PC-3 (cell line): ENCODE data around the gene FOXL2NB. TPM values are rescaled to one million over a fixed set of nuclear protein-coding genes. Genes with fewer than 3 reads are reported as not detected.
A peak's percentile ranks its signal among the peaks of the same experiment; 100 is the strongest.

Source experiments
- ATAC-seq: fragments of 200-7000 bp; cut with Tn5 transposase; 2 replicates; pipeline ENCODE4 v1.9.1; 2020; ENCODE audit warnings: mild to moderate bottlenecking, moderate library complexity
- BruUV-seq: library from RNA; stranded (reverse); fragments of 400-500 nt; replicated peaks from 2 replicates; lab custom pipeline; 2021; lab: Mats Ljungman, UMichigan
- CTCF ChIA-PET: fragments of 300-600 bp; sonication (Branson Sonifier 250); formaldehyde crosslinking; loops from one replicate; lab custom pipeline; 2022; ENCODE audit warnings: antibody characterized with exemption; lab: Charles Lee
- POLR2A ChIA-PET: fragments of 300-600 bp; sonication (Branson Sonifier 250); formaldehyde crosslinking; loops from one replicate; lab custom pipeline; 2022; ENCODE audit warnings: antibody characterized with exemption; ENCODE audit not compliant: unreplicated experiment; lab: Charles Lee
- DNase-seq: peaks from one replicate; pipeline ENCODE4 v3.0.0-alpha.2; 2015
- H2AFZ ChIP-seq: fragments of 300-600 bp; sonication (generic); 2 replicates; pipeline ENCODE4 v1.6.0; 2016; ENCODE audit warnings: antibody characterized with exemption, low read length
- H3F3A ChIP-seq: fragments of 300-600 bp; sonication (generic); one replicate; pipeline ENCODE4 v1.6.0; 2017; ENCODE audit warnings: antibody characterized with exemption, low read length, control low read depth, mild to moderate bottlenecking; ENCODE audit not compliant: unreplicated experiment
- H3K27ac ChIP-seq: fragments of 300-600 bp; sonication (generic); 2 replicates; pipeline ENCODE4 v1.5.1; 2016; ENCODE audit warnings: mild to moderate bottlenecking, low read length
- H3K27me3 ChIP-seq: fragments of 300-600 bp; sonication (generic); 2 replicates; pipeline ENCODE4 v1.6.1; 2016; ENCODE audit warnings: low read length, mixed read lengths
- H3K36me3 ChIP-seq: fragments of 300-600 bp; sonication (generic); 2 replicates; pipeline ENCODE4 v1.6.1; 2016; ENCODE audit warnings: low read depth, mixed run types, low read length, mixed read lengths
- H3K4me1 ChIP-seq: fragments of 300-600 bp; sonication (generic); 2 replicates; pipeline ENCODE4 v1.5.1; 2016; ENCODE audit warnings: low read length; ENCODE audit not compliant: insufficient read depth
- H3K4me2 ChIP-seq: fragments of 300-600 bp; sonication (generic); 2 replicates; pipeline ENCODE4 v1.6.0; 2016; ENCODE audit warnings: low read length
- H3K4me3 ChIP-seq: fragments of 300-600 bp; sonication (generic); 2 replicates; pipeline ENCODE4 v1.5.1; 2016; ENCODE audit warnings: mild to moderate bottlenecking, low read length, mixed read lengths
- H3K79me2 ChIP-seq: fragments of 300-600 bp; sonication (generic); 2 replicates; pipeline ENCODE4 v1.6.1; 2017; ENCODE audit warnings: low read length, mixed read lengths
- H3K9ac ChIP-seq: fragments of 300-600 bp; sonication (generic); 2 replicates; pipeline ENCODE4 v1.6.0; 2016; ENCODE audit warnings: mild to moderate bottlenecking, low read length
- H3K9me2 ChIP-seq: fragments of 300-600 bp; sonication (generic); replicated peaks from 2 replicates; pipeline ENCODE4 v1.6.1; 2016; ENCODE audit warnings: mixed run types, low read length, mixed read lengths
- H3K9me3 ChIP-seq: fragments of 300-600 bp; sonication (generic); 2 replicates; pipeline ENCODE4 v1.6.1; 2016; ENCODE audit warnings: low read length, mixed read lengths
- H4K20me1 ChIP-seq: fragments of 300-600 bp; sonication (generic); 2 replicates; pipeline ENCODE4 v1.6.1; 2016; ENCODE audit warnings: low read length, mixed read lengths
- CTCF ChIP-seq: fragments of 300-600 bp; sonication (generic); conservative IDR thresholded peaks from 2 replicates; pipeline ENCODE4 v1.5.1; 2017; ENCODE audit warnings: antibody characterized with exemption, low read depth, mild to moderate bottlenecking, low read length
- EZH2 ChIP-seq: fragments of 300-600 bp; sonication (generic); IDR thresholded peaks from one replicate; pipeline ENCODE4 v1.6.1; 2017; ENCODE audit warnings: antibody characterized with exemption, mild to moderate bottlenecking, low read length; ENCODE audit not compliant: unreplicated experiment
- EZH2phosphoT487 ChIP-seq: fragments of 300-600 bp; sonication (generic); IDR thresholded peaks from 2 replicates; pipeline ENCODE4 v1.6.1; 2018; ENCODE audit warnings: mild to moderate bottlenecking, antibody characterized with exemption, low read length, borderline replicate concordance
- intact Hi-C: fragments of 100-400 bp; cut with micrococcal nuclease; formaldehyde crosslinking; loops from 2 replicates; pipeline ENCODE4 v1.9.0; 2023
- total RNA-seq: library from RNA; depleted of rRNA; stranded (reverse); fragments of >200 nt; gene quantifications from 2 replicates; pipeline ENCODE4 v1.2.3, GENCODE V29; 2014

FOXL2NB gene
- total RNA-seq, 1 experiment from 2014 or later, result not detected

DNA sequence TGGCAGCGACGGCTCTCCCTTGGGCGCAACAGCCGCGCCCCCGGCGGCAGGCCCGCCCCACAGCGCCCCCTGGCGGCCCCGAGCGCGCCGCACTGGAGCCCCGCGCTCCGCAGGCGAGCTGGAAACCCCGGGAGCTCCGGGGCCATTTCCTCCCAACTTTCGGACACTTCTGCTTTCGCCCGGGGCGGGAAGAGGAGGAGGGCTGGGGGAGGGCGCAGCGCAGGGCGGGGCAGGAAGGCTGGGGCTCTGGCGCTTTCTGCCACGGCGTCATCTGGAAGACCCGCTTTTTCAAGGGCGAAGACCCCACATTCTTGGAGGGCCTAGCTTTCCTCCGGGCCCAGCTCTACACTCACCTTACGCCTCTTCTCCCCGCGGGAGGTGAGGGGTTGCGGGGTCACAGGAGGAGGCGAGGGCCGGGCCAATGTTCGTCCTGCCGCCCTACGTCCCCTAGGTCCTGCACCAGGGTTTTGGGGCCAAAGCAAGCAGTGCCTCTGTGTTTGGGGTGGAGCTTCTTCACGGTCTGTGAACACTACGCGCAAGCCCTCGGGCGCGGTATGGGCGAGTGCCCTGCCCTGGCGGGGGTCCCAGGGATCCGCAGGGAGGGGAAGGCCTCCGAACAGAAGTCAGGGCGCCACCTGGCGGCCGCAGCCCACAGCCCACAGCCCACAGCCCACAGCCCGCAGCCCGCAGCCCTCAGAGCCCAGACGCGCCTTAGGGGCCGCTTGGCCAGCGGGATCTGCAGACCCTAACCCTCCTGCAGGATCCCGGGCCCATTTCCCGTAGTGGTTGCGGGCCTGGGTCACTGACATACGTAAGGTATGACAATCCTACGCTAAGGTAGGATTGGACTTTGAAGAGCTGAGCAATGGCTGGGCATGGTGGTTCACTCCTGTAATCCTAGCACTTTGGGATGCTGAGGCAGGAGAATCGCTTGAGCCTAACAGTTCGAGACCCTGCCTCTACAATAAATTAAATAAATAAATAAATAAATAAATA lies 31.2 kb upstream of the FOXL2NB start:
- ATAC-seq (peak; percentile 73), DNase-seq (peak; percentile 87)
- H3K27ac ChIP-seq, result peak overlapping the region; percentile 96
- BruUV-seq, result TSS peak; percentile 84
- no peaks in the 10 kb centered on the region for H3K9me2 ChIP-seq
- H3K4me1 ChIP-seq, result peaks cover 28% of the 10 kb centered on the region
- H3K9ac ChIP-seq, result peak overlapping the region; percentile 91
- H3K4me2 ChIP-seq, result peak overlapping the region; percentile 99
- H3K36me3 ChIP-seq, result no peaks in the 10 kb centered on the region; the same call in 1 of the 2 replicates
- no peaks in the 10 kb centered on the region for H3K9me3 ChIP-seq
- no peaks in the 10 kb centered on the region for H4K20me1 ChIP-seq
- ChIA-PET POLR2A (interaction anchor here (0.6 to 1.0 kb wide), 4 partner anchors 53 to 321 kb away, joined by 3 to 9 read pairs (median 5); no protein-coding TSS in a partner anchor), CTCF (interaction anchor here (0.5 to 2.3 kb wide), 15 partner anchors 17 to 322 kb away, joined by 3 to 18 read pairs (median 5); partner anchors contain the start of gene CEP70)
- intact Hi-C loops, result loop anchor here (1.0 to 2.0 kb wide), 6 partner anchors 24 to 322 kb away; partner anchors contain the start of genes CEP70 and PIK3CB
- no peaks in the 10 kb centered on the region for H3K79me2 ChIP-seq
- peak overlapping the region; percentile 94 for H3K4me3 ChIP-seq
- no peaks in the 10 kb centered on the region for H3K27me3 ChIP-seq
- H3F3A ChIP-seq, result no peaks in the 10 kb centered on the region
- TF ChIP-seq CTCF, result peak; percentile 68
- no peak for TF ChIP-seq EZH2
- peak overlapping the region; percentile 99 for H2AFZ ChIP-seq

DNA sequence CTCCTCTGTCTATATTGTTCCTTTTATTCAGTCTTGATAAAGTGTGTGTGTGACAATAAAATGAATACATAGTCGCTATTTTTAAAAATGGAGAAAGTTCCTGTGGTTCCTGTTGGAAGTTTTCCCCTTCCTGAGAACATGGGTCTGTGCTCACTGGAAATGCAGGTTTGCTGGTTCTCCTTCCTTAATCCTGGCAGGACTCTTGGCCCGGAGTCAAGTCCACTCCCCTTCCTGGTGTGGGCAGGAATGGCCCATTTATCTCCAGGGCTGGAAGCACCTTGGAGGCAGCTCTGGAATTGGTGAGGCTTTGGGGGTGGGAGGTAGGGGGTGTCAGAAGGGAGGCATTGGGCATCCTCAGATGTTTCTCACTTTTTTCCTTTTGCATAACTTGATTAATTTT lies 30.2 kb upstream of the FOXL2NB start:
- Histone ChIP-seq H3K27me3 (no peaks in the 10 kb centered on the region), H3F3A (no peaks in the 10 kb centered on the region), H2AFZ (peak overlapping the region; percentile 45), H3K27ac (peak overlapping the region; percentile 59), H3K4me1 (peaks cover 31% of the 10 kb centered on the region), H4K20me1 (no peaks in the 10 kb centered on the region), H3K9me3 (no peaks in the 10 kb centered on the region), H3K4me3 (no peak overlapping the region), H3K79me2 (no peaks in the 10 kb centered on the region), H3K36me3 (no peaks in the 10 kb centered on the region; the same call in 1 of the 2 replicates), H3K4me2 (peak overlapping the region; percentile 67), H3K9ac (no peak overlapping the region), H3K9me2 (no peaks in the 10 kb centered on the region)
- ChIA-PET CTCF (interaction anchor here (0.6 to 2.3 kb wide), 4 partner anchors 54 to 323 kb away, joined by 3 to 16 read pairs (median 10); partner anchors contain the start of gene CEP70), POLR2A (no interaction called here)
- no TSS peak for BruUV-seq
- peak; percentile 77 for DNase-seq
- ATAC-seq, result no peak
- TF ChIP-seq EZH2 (no peak), CTCF (no peak), EZH2phosphoT487 (no peak)
- intact Hi-C loops, result no loop called here
